ENCODE results near the gene SLC9C1.

Gene SLC9C1

DNA sequence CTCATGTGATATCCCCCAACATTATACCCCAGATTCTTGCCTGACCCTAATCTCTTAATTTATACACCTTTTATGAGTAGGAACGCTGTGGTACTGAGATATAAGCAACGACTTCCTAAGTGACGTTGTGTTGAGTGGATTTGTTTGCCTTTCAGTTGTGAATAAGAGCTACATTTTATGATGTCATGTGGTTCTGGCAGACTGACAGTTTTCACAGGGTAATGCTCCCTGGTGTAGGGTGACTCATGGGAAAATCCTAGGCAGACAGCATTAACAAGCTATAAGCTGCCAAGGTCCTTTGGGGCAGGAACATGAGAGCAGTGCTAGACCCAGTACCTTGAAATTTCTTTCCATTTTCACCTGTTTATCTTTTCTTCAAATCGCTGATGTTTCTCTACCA lies 196.6 kb downstream of the SLC9C1 start:
- no peak for DNase-seq (ENCODE audit: low spot score)
- in situ Hi-C loops (cut with MboI; ENCODE audit: low sequenced_read_pairs, unreplicated experiment), result no loop called here
- TF ChIP-seq, protein P1, sequence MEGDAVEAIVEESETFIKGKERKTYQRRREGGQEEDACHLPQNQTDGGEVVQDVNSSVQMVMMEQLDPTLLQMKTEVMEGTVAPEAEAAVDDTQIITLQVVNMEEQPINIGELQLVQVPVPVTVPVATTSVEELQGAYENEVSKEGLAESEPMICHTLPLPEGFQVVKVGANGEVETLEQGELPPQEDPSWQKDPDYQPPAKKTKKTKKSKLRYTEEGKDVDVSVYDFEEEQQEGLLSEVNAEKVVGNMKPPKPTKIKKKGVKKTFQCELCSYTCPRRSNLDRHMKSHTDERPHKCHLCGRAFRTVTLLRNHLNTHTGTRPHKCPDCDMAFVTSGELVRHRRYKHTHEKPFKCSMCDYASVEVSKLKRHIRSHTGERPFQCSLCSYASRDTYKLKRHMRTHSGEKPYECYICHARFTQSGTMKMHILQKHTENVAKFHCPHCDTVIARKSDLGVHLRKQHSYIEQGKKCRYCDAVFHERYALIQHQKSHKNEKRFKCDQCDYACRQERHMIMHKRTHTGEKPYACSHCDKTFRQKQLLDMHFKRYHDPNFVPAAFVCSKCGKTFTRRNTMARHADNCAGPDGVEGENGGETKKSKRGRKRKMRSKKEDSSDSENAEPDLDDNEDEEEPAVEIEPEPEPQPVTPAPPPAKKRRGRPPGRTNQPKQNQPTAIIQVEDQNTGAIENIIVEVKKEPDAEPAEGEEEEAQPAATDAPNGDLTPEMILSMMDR (IDR thresholded peaks at IDR 0.05; ENCODE audit: borderline replicate concordance, control extremely low read depth, extremely low read depth, insufficient read depth, missing control alignments), result no peak

DNA sequence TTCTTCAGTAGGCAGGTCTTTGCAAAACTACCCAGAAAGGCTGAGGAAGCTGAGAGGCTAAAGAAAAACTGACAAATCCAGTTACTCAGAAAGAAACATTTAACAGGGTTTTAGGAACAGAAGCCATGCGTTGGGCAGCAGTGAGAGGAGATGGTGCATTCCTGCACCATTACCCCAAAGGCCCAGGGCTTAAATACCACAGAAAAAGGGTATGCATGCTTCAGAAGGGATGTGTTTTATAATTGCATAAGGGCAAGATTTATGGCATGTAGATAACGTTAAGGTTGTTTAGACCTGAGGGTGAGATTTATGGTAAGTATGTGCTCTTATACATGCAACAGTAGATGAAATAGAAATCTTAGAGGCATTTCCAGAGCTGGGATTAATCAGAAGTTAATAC lies 197.8 kb downstream of the SLC9C1 start:
- in situ Hi-C loops (cut with MboI; ENCODE audit: low sequenced_read_pairs, unreplicated experiment), result no loop called here
- TF ChIP-seq, protein P1 (IDR thresholded peaks at IDR 0.05; ENCODE audit: borderline replicate concordance, control extremely low read depth, extremely low read depth, insufficient read depth, missing control alignments), result no peak
- DNase-seq (ENCODE audit: low spot score), result no peak

- TF ChIP-seq, protein P1 (IDR thresholded peaks at IDR 0.05; ENCODE audit: borderline replicate concordance, control extremely low read depth, extremely low read depth, insufficient read depth, missing control alignments), result no peak
- in situ Hi-C loops (cut with MboI; ENCODE audit: low sequenced_read_pairs, unreplicated experiment), result no loop called here
- no peak for DNase-seq (ENCODE audit: low spot score)
Measured at GRCh38 chr3:112095731-112096130, 198.3 kb downstream of the SLC9C1 start.

DNA sequence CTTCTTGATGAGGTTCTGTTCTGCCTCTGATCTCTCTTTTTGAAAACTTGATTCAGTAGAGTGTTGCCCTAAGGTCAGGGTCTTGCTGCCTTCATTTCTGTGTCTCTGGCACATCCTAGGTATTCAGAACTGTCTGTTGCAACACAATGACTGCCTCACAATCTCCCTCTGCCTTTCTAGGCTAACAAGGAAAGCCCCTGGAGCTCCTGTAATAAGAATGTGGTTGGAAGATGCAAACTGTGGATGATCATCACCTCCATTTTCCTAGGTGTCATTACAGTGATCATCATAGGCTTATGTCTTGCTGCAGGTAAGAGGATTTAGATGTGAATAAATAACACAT lies 200.9 kb downstream of the SLC9C1 start:
- TF ChIP-seq, protein P1 (IDR thresholded peaks at IDR 0.05; ENCODE audit: borderline replicate concordance, control extremely low read depth, extremely low read depth, insufficient read depth, missing control alignments), result no peak
- in situ Hi-C loops (cut with MboI; ENCODE audit: low sequenced_read_pairs, unreplicated experiment), result no loop called here
- no peak for DNase-seq (ENCODE audit: low spot score)

GRCh38 chr3:112092496-112093179 lies 201.4 kb downstream of the SLC9C1 start:
- DNase-seq (ENCODE audit: low spot score), result peak; percentile 38
- in situ Hi-C loops (cut with MboI; ENCODE audit: low sequenced_read_pairs, unreplicated experiment), result no loop called here
- TF ChIP-seq, protein P1 (IDR thresholded peaks at IDR 0.05; ENCODE audit: borderline replicate concordance, control extremely low read depth, extremely low read depth, insufficient read depth, missing control alignments), result no peak

GRCh38 chr3:112090887-112091586 lies 203.0 kb downstream of the SLC9C1 start:
- TF ChIP-seq, protein P1 (IDR thresholded peaks at IDR 0.05; ENCODE audit: borderline replicate concordance, control extremely low read depth, extremely low read depth, insufficient read depth, missing control alignments), result no peak
- in situ Hi-C loops (cut with MboI; ENCODE audit: low sequenced_read_pairs, unreplicated experiment), result no loop called here
- peak; percentile 21 for DNase-seq (ENCODE audit: low spot score)
